Mesothelial cell of epicardium (in vitro differentiated cells): Measurements from ENCODE around the gene ASCC3. TPM values are rescaled to one million over a fixed set of nuclear protein-coding genes. Genes with fewer than 3 reads are reported as not detected.

Experiments used
- DNase-seq, 2 experiments: peaks; one replicate each; pipeline ENCODE4 v3.0.0; 2021; ENCODE audit warnings: low spot score in 2 of 2; ENCODE audit not compliant: unreplicated experiment in 2 of 2
- H3K27ac Mint-ChIP-seq: 2 replicates; pipeline ENCODE4 v1.8.0; 2021; ENCODE audit warnings: mixed read lengths
- H3K27me3 Mint-ChIP-seq: 2 replicates; pipeline ENCODE4 v1.8.0; 2021; ENCODE audit warnings: low read depth, mixed read lengths
- H3K36me3 Mint-ChIP-seq: 2 replicates; pipeline ENCODE4 v1.8.0; 2021; ENCODE audit warnings: mixed read lengths
- H3K4me1 Mint-ChIP-seq: 2 replicates; pipeline ENCODE4 v1.8.0; 2021; ENCODE audit warnings: mixed read lengths
- H3K4me3 Mint-ChIP-seq: 2 replicates; pipeline ENCODE4 v1.8.0; 2021; ENCODE audit warnings: mild to moderate bottlenecking, moderate library complexity, mixed read lengths
- H3K9me3 Mint-ChIP-seq: 2 replicates; pipeline ENCODE4 v1.8.0; 2021; ENCODE audit warnings: mixed read lengths
- total RNA-seq: library from RNA; stranded (reverse); gene quantifications from 3 replicates; pipeline ENCODE4 v1.2.1, GENCODE V29; 2021
- TF ChIP-seq, protein P1 (sequence below): fragments of 200-600 bp; sonication (generic); IDR thresholded peaks from one replicate; pipeline ENCODE4 v1.5.0; 2021; ENCODE audit warnings: antibody characterized with exemption; ENCODE audit not compliant: unreplicated experiment

The ASCC3 gene
- total RNA-seq, 1 donor from 2014 or later = 47.7 TPM

DNA sequence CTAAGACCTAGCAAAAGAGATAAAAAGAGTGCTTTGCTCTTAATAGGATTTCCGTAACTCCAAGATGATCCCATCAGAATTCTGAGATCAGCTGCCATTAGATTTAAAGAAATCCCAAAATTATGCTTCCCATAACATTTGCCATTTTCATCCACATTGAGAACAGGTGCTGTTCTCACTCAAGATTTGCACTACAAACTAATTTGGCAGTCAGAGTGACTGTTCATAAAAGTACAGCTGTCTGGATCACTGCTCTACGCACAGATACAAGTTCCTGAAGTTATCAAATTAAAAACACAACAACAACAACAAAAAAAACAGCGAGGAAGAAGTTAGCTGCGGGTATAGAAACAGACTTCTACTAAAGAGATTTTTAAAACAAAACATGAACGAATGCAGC, 58.1 kb downstream of the ASCC3 start:
- H3K36me3 Mint-ChIP-seq = peaks cover 16% of the 10 kb centered on the region
- no peak overlapping the region for H3K4me3 Mint-ChIP-seq
- no peaks in the 10 kb centered on the region for H3K4me1 Mint-ChIP-seq
- TF ChIP-seq, protein P1, sequence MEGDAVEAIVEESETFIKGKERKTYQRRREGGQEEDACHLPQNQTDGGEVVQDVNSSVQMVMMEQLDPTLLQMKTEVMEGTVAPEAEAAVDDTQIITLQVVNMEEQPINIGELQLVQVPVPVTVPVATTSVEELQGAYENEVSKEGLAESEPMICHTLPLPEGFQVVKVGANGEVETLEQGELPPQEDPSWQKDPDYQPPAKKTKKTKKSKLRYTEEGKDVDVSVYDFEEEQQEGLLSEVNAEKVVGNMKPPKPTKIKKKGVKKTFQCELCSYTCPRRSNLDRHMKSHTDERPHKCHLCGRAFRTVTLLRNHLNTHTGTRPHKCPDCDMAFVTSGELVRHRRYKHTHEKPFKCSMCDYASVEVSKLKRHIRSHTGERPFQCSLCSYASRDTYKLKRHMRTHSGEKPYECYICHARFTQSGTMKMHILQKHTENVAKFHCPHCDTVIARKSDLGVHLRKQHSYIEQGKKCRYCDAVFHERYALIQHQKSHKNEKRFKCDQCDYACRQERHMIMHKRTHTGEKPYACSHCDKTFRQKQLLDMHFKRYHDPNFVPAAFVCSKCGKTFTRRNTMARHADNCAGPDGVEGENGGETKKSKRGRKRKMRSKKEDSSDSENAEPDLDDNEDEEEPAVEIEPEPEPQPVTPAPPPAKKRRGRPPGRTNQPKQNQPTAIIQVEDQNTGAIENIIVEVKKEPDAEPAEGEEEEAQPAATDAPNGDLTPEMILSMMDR = no peak
- H3K9me3 Mint-ChIP-seq = peaks cover 4% of the 10 kb centered on the region
- H3K27ac Mint-ChIP-seq = peak overlapping the region; percentile 1
- no peak for DNase-seq
- H3K27me3 Mint-ChIP-seq = no peaks in the 10 kb centered on the region

DNA sequence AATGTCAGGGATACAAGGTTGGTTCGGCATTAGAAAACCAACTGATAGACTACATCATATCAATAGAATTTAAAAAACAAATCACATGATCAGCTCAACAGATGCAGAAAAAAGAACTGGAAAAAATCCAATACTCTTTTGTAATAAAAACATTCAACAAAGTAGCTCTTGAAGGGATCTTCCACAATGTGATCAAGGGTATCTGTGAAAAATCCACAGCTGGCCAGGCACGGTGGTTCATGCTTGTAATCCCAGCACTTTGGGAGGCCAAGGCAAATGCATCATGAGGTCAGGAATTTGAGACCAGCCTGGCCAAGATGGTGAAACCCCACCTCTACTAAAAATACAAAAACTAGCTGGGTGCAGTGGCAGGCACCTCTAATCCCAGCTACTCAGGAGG, 63.1 kb downstream of the ASCC3 start:
- no peak overlapping the region for H3K27ac Mint-ChIP-seq
- H3K36me3 Mint-ChIP-seq = peaks cover 40% of the 10 kb centered on the region
- H3K27me3 Mint-ChIP-seq = no peaks in the 10 kb centered on the region
- H3K4me1 Mint-ChIP-seq = no peaks in the 10 kb centered on the region
- TF ChIP-seq, protein P1 = no peak
- no peak overlapping the region for H3K4me3 Mint-ChIP-seq
- H3K9me3 Mint-ChIP-seq = peaks cover 36% of the 10 kb centered on the region
- DNase-seq = no peak

DNA sequence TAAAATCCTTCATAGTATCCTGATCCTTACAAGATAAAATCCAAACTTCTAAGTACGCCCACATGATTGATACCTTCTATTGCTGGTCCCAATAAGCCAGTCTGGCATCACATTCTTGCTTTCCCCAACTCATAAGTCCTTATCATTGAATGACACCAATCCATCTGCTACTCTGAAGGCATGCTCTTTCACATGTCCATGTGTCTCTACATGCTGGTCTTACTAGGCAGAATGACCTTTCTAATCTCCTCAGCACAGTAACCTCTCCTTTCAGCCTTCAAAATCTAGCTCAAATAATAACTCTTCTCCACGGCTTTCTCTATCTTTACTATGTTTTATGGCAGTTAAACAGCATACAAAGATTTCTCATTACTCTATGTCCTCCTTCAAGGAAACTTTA, 71.1 kb downstream of the ASCC3 start:
- Mint-ChIP-seq H3K4me3 (no peak overlapping the region), H3K27me3 (no peaks in the 10 kb centered on the region), H3K27ac (no peak overlapping the region)

DNA sequence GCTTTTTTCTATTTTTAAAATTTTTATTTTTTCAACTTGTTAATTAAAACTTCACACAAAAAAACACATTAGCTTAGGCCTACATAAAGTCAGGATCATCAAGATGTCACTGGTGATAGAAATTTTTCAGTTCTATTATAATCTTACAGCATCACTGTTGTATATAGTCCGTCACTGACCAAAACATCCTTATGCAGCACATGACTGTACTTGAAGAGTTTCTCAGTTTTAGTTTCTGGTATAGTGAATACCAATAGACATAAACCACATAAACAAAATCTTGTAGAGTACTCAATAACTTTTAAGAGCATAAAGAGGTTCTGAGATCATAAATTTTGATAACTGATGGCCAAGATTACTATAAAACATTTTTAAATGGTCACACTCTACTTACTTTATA, 71.8 kb downstream of the ASCC3 start:
- DNase-seq = no peak
- H3K27ac Mint-ChIP-seq = no peak overlapping the region
- TF ChIP-seq, protein P1 = no peak
- peaks cover 19% of the 10 kb centered on the region for H3K36me3 Mint-ChIP-seq
- H3K27me3 Mint-ChIP-seq = no peaks in the 10 kb centered on the region
- H3K4me1 Mint-ChIP-seq = peaks cover 6% of the 10 kb centered on the region
- no peak overlapping the region for H3K4me3 Mint-ChIP-seq
- H3K9me3 Mint-ChIP-seq = peaks cover 3% of the 10 kb centered on the region

More for the DNA sequence above, 71.1 kb downstream of the ASCC3 start:
- H3K4me1 Mint-ChIP-seq = peaks cover 6% of the 10 kb centered on the region
- TF ChIP-seq, protein P1 = no peak
- peaks cover 9% of the 10 kb centered on the region for H3K9me3 Mint-ChIP-seq
- DNase-seq = no peak
- peaks cover 17% of the 10 kb centered on the region for H3K36me3 Mint-ChIP-seq

DNA sequence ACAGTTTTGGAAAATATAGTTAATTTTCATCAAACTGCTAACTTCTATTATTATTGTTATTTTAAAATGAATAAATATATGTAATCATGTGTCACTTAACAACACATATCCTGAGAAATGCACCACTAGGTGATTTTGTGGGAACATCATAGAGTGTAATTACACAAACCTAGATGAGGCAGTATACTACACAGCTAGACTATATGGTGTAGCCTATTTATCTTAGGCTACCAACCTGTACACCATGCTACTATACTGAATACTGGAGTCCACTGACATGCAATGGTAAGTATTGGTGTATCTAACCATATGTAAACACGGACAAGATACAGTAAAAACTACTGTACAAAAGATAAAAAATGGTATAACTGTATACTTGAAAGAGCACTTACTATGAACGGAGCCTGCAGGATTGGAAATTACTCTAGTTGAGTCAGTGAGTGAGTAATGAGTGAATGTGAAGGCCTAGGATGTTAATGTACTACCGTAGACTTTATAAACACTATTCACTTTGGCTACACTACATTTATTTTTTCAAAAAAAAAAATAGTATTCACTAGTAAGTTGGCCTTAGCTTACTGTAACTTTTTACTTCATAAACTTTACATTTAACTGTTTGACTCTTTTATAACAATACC, 72.4 kb downstream of the ASCC3 start:
- Mint-ChIP-seq H3K9me3 (peaks cover 3% of the 10 kb centered on the region), H3K27me3 (no peaks in the 10 kb centered on the region), H3K4me1 (peaks cover 6% of the 10 kb centered on the region), H3K27ac (no peak overlapping the region), H3K4me3 (no peak overlapping the region), H3K36me3 (peaks cover 15% of the 10 kb centered on the region)
- TF ChIP-seq, protein P1 = no peak
- DNase-seq = no peak
